IMR-90 (cell line): ENCODE results near the gene PTGDR. TPM values are rescaled to one million over a fixed set of nuclear protein-coding genes. Genes with fewer than 3 reads are reported as not detected.

ENCODE experiments used
- ATAC-seq: fragments of 200-7000 bp; cut with Tn5 transposase; 2 replicates; pipeline ENCODE4 v1.9.1; 2020; ENCODE audit warnings: low read depth, mild to moderate bottlenecking, moderate library complexity
- BruUV-seq: library from RNA; stranded (reverse); fragments of 400-500 nt; replicated peaks from 2 replicates; lab custom pipeline; 2021; lab: Mats Ljungman, UMichigan
- CTCF ChIA-PET: fragments of 300-600 bp; formaldehyde crosslinking; extraction: SDS; loops from one replicate; lab custom pipeline; 2021; ENCODE audit warnings: antibody characterized with exemption; lab: Yijun Ruan, JAX
- POLR2A ChIA-PET: fragments of 300-600 bp; sonication (Branson Sonifier 250); formaldehyde crosslinking; loops from one replicate; lab custom pipeline; 2022; ENCODE audit warnings: antibody characterized with exemption; ENCODE audit not compliant: unreplicated experiment; lab: Charles Lee
- DNase-seq: peaks from one replicate; pipeline ENCODE4 v3.0.0; 2013
- H2AFZ ChIP-seq: replicated peaks from 2 replicates; pipeline ENCODE3; 2013; ENCODE audit warnings: low read length, mild to moderate bottlenecking; ENCODE audit not compliant: poor library complexity
- H2AK5ac ChIP-seq: 2 replicates; pipeline ENCODE4 v1.6.1; 2013; ENCODE audit warnings: low read depth, low read length, inconsistent platforms
- H2AK9ac ChIP-seq: replicated peaks from 2 replicates; pipeline ENCODE3; 2013; ENCODE audit warnings: mild to moderate bottlenecking, low read depth, low read length, moderate library complexity; ENCODE audit not compliant: poor library complexity
- H2BK120ac ChIP-seq: 2 replicates; pipeline ENCODE4 v1.6.1; 2013; ENCODE audit warnings: low read depth, low read length, inconsistent platforms
- H2BK15ac ChIP-seq: 3 replicates; pipeline ENCODE4 v1.6.1; 2013; ENCODE audit warnings: low read depth, low read length, inconsistent platforms
- H2BK20ac ChIP-seq: 2 replicates; pipeline ENCODE4 v1.6.1; 2013; ENCODE audit warnings: low read depth, mild to moderate bottlenecking, inconsistent platforms, low read length, moderate library complexity
- H2BK5ac ChIP-seq: 2 replicates; pipeline ENCODE4 v1.6.1; 2013; ENCODE audit warnings: mild to moderate bottlenecking, low read depth, low read length, inconsistent platforms; ENCODE audit not compliant: poor library complexity, severe bottlenecking
- H3K14ac ChIP-seq: replicated peaks from 2 replicates; pipeline ENCODE4 v1.6.1; 2013; ENCODE audit warnings: low read depth, low read length, inconsistent platforms
- H3K18ac ChIP-seq: 2 replicates; pipeline ENCODE4 v1.6.1; 2013; ENCODE audit warnings: low read depth, low read length, control low read depth
- H3K23ac ChIP-seq: 2 replicates; pipeline ENCODE4 v1.6.1; 2013; ENCODE audit warnings: low read depth, low read length, inconsistent platforms
- H3K27ac ChIP-seq: 2 replicates; pipeline ENCODE4 v1.5.1; 2013; ENCODE audit warnings: mild to moderate bottlenecking, control low read depth, low read length; ENCODE audit not compliant: insufficient read depth
- H3K27me3 ChIP-seq: 2 replicates; pipeline ENCODE4 v1.6.1; 2013; ENCODE audit warnings: low read length; ENCODE audit not compliant: control insufficient read depth, insufficient read depth
- H3K36me3 ChIP-seq: 2 replicates; pipeline ENCODE4 v1.6.1; 2013; ENCODE audit warnings: low read length, mixed read lengths; ENCODE audit not compliant: control insufficient read depth, insufficient read depth
- H3K4ac ChIP-seq: 2 replicates; pipeline ENCODE4 v1.6.1; 2013; ENCODE audit warnings: low read depth, low read length, inconsistent platforms
- H3K4me1 ChIP-seq: 2 replicates; pipeline ENCODE4 v1.6.1; 2013; ENCODE audit warnings: low read length, mixed read lengths; ENCODE audit not compliant: control insufficient read depth, insufficient read depth
- H3K4me2 ChIP-seq: 2 replicates; pipeline ENCODE4 v1.6.1; 2013; ENCODE audit warnings: low read depth, mild to moderate bottlenecking, control low read depth, low read length, moderate library complexity
- H3K4me3 ChIP-seq: 2 replicates; pipeline ENCODE4 v1.5.1; 2013; ENCODE audit warnings: low read depth, mild to moderate bottlenecking, control low read depth, low read length, moderate library complexity; ENCODE audit not compliant: insufficient read depth
- H3K56ac ChIP-seq: 2 replicates; pipeline ENCODE4 v1.6.1; 2013; ENCODE audit warnings: low read length, inconsistent platforms; ENCODE audit not compliant: insufficient read depth; ENCODE audit errors: extremely low read depth
- H3K79me1 ChIP-seq, 2 experiments: 2 replicates each; pipeline ENCODE4 v1.6.1; 2013; ENCODE audit warnings: low read length in 2 of 2, inconsistent platforms in 1 of 2, low read depth in 1 of 2
- H3K9ac ChIP-seq: 2 replicates; pipeline ENCODE4 v1.6.1; 2013; ENCODE audit warnings: low read depth, low read length, control low read depth
- H3K9me1 ChIP-seq: 2 replicates; pipeline ENCODE4 v1.6.1; 2013; ENCODE audit warnings: low read length, inconsistent platforms; ENCODE audit not compliant: insufficient read depth
- H3K9me3 ChIP-seq: 2 replicates; pipeline ENCODE4 v1.6.1; 2013; ENCODE audit warnings: low read length; ENCODE audit not compliant: control insufficient read depth, insufficient read depth
- H4K20me1 ChIP-seq: 2 replicates; pipeline ENCODE4 v1.6.1; 2013; ENCODE audit warnings: low read length, inconsistent platforms; ENCODE audit not compliant: insufficient read depth
- H4K5ac ChIP-seq: 2 replicates; pipeline ENCODE4 v1.6.1; 2013; ENCODE audit warnings: mild to moderate bottlenecking, low read depth, low read length, control low read depth
- H4K8ac ChIP-seq, 2 experiments: 2 replicates each; pipeline ENCODE4 v1.6.1; 2013; ENCODE audit warnings: low read depth in 2 of 2, low read length in 2 of 2, control low read depth in 1 of 2, inconsistent platforms in 1 of 2
- H4K91ac ChIP-seq: 2 replicates; pipeline ENCODE4 v1.6.1; 2013; ENCODE audit warnings: low read depth, low read length, inconsistent platforms; ENCODE audit not compliant: insufficient read depth
- MXI1 ChIP-seq: IDR thresholded peaks from 2 replicates; pipeline ENCODE4 v1.6.1; 2012; ENCODE audit warnings: low read depth, mild to moderate bottlenecking, low read length, moderate library complexity, borderline replicate concordance
- RAD21 ChIP-seq: IDR thresholded peaks from 2 replicates; pipeline ENCODE4 v1.6.1; 2012; ENCODE audit warnings: low read length, improper control_type of control experiment
- WGBS, 2 experiments: methylation state at CpG; one replicate each; pipeline versions ENCODE4 v1.1.5 to v1.1.7; 2013; ENCODE audit warnings: missing lambda C conversion rate in 2 of 2; ENCODE audit not compliant: insufficient read length in 1 of 2; ENCODE audit errors: extremely low coverage in 2 of 2; 5-methylcytosine and 5-hydroxymethylcytosine counted together
- dilution Hi-C: fragments of 300-500 bp; cut with HindIII; formaldehyde crosslinking; loops from one replicate; pipeline ENCODE4 v1.14.3; 2018; ENCODE audit warnings: low sequenced_read_pairs; ENCODE audit not compliant: unreplicated experiment
- in situ Hi-C: fragments of 300-500 bp; cut with MboI; formaldehyde crosslinking; loops from 3 replicates; pipeline ENCODE4 v1.14.3; 2019; ENCODE audit warnings: low sequenced_read_pairs, inconsistent platforms, mixed read lengths
- intact Hi-C: fragments of 100-400 bp; cut with micrococcal nuclease; formaldehyde crosslinking; loops from 2 replicates; pipeline ENCODE4 v1.10.0; 2022
- polyA plus RNA-seq, 3 experiments: library from polyadenylated mRNA; depleted of rRNA; stranded (reverse); fragments of >200 nt; gene quantifications; 2 replicates each; pipeline ENCODE4 v1.2.3, GENCODE V29; 2012; ENCODE audit warnings: low replicate concordance in 1 of 3
- total RNA-seq: library from RNA; depleted of rRNA; stranded (reverse); fragments of >200 nt; gene quantifications from 2 replicates; pipeline ENCODE4 v1.2.3, GENCODE V29; 2012

The PTGDR gene
- total and polyA plus RNA-seq, 2 of the 4 experiments (the other 2 are of a cell fraction) = not detected

- peak overlapping the region; percentile 98 for H3K4me2 ChIP-seq
- H2BK20ac ChIP-seq = peak overlapping the region; percentile 51; the same call in 1 of the 2 replicates
- H3K23ac ChIP-seq = peak overlapping the region; percentile 86
- ATAC-seq (no peak), DNase-seq (peak; percentile 29)
- H3K27me3 ChIP-seq = no peaks in the 10 kb centered on the region
- peak overlapping the region; percentile 96 for H3K18ac ChIP-seq
- peak overlapping the region; percentile 82 for H3K14ac ChIP-seq
- H3K27ac ChIP-seq = peak overlapping the region; percentile 84; the same call in 1 of the 2 replicates
- peaks cover 17% of the 10 kb centered on the region for H3K36me3 ChIP-seq
- peak overlapping the region; percentile 86 for H2BK120ac ChIP-seq
- no TSS peak for BruUV-seq
- ChIA-PET CTCF (interaction anchor here (0.6 to 1.6 kb wide), 2 partner anchors 8 to 35 kb away, joined by 3 read pairs; no protein-coding TSS in a partner anchor), POLR2A (no interaction called here)
- H3K4ac ChIP-seq = peak overlapping the region; percentile 79
- TF ChIP-seq MXI1 = peak; percentile 32; the same call in 1 of the 2 replicates
- no peak for TF ChIP-seq RAD21
- H4K20me1 ChIP-seq = peaks cover 8% of the 10 kb centered on the region
- peaks cover 11% of the 10 kb centered on the region for H3K9me1 ChIP-seq
- intact Hi-C loops = loop anchor here (5.0 kb wide), 3 partner anchors 83 to 233 kb away; partner anchors contain the start of genes GPR137C and TXNDC16
- peak overlapping the region; percentile 67 for H4K5ac ChIP-seq
- H4K91ac ChIP-seq = peak overlapping the region; percentile 79
- H3K4me3 ChIP-seq = peak overlapping the region; percentile 51
- H3K79me1 ChIP-seq = peaks cover 11 to 80% of the 10 kb centered on the region in 2 experiments
- peaks cover 7% of the 10 kb centered on the region for H3K4me1 ChIP-seq
- H2AFZ ChIP-seq = no peak overlapping the region
- dilution Hi-C loops = no loop called here
- peak overlapping the region; percentile 27; the same call in 1 of the 2 replicates for H3K56ac ChIP-seq
- H4K8ac ChIP-seq = peak overlapping the region; percentile 11 to 60; a peak in 3 of 4 replicates
- H2AK9ac ChIP-seq = no peak overlapping the region
- H2AK5ac ChIP-seq = 0 out of 2 replicates have a peak overlapping the region, but pooled peaks have one; percentile 23
- in situ Hi-C loops = loop anchor here (25.0 kb wide), 1 partner anchor 368 kb away; the partner anchor contains the start of gene ERO1A
- peak overlapping the region; percentile 68; the same call in 1 of the 3 replicates for H2BK15ac ChIP-seq
- H3K9ac ChIP-seq = peak overlapping the region; percentile 63
- peaks cover 3% of the 10 kb centered on the region; the same call in 1 of the 2 replicates for H3K9me3 ChIP-seq
- WGBS, 2 experiments = no CpG with 5 or more reads among the region's 5 CpGs
- peak overlapping the region; percentile 84 for H2BK5ac ChIP-seq
These were observed 51.5 kb downstream of the PTGDR start for GRCh38 chr14:52318826-52319645.
